B cell (primary cell): ENCODE data around the gene HMCN1. TPM values are rescaled to one million over a fixed set of nuclear protein-coding genes. Genes with fewer than 3 reads are reported as not detected.

Experiments
- ATAC-seq: fragments of 200-7000 bp; cut with Tn5 transposase; one replicate; pipeline ENCODE4 v1.10.0; 2021; ENCODE audit warnings: low read depth, mild to moderate bottlenecking, moderate number of reproducible peaks, moderate library complexity
- CTCF ChIA-PET: fragments of 350-600 bp; sonication (Branson Sonifier 250); formaldehyde crosslinking; loops from one replicate; lab custom pipeline; 2021; ENCODE audit warnings: antibody characterized with exemption, inconsistent platforms; lab: Charles Lee
- POLR2A ChIA-PET: fragments of 350-600 bp; sonication (Branson Sonifier 250); formaldehyde crosslinking; loops from one replicate; lab custom pipeline; 2021; ENCODE audit warnings: antibody characterized with exemption; lab: Charles Lee
- DNase-seq: peaks from one replicate; pipeline ENCODE4 v3.0.0; 2013
- H2AFZ ChIP-seq: 2 replicates; pipeline ENCODE4 v1.6.1; 2012; ENCODE audit warnings: mild to moderate bottlenecking, low read depth, low read length; ENCODE audit not compliant: insufficient read depth, poor library complexity, severe bottlenecking
- H3K27ac ChIP-seq, 2 donors: 1 replicate in 1 of 2; 2 replicates in 1 of 2; pipeline ENCODE4 v1.5.1; 2012 to 2013; ENCODE audit warnings: low read length in 2 of 2, mild to moderate bottlenecking in 2 of 2, moderate library complexity in 1 of 2
- H3K27me3 ChIP-seq, 4 experiments: fragments of 200-600 bp in 1 of 4; sonication (generic) in 1 of 4; replicated peaks in 1 of 4; 1 replicate in 2 of 4; 2 replicates in 2 of 4; pipeline versions ENCODE4 v1.6.1 to v1.7.0; 2013 to 2016; ENCODE audit warnings: low read length in 3 of 4, mild to moderate bottlenecking in 2 of 4, mixed read lengths in 1 of 4, moderate library complexity in 1 of 4; ENCODE audit not compliant: insufficient read depth in 4 of 4, control insufficient read depth in 3 of 4; ENCODE audit errors: control extremely low read depth in 1 of 4
- H3K36me3 ChIP-seq, 2 experiments: replicated peaks in 1 of 2; 1 replicate in 1 of 2; 2 replicates in 1 of 2; pipeline versions ENCODE4 v1.6.1 to v1.7.1; 2013; ENCODE audit warnings: low read length in 1 of 2; ENCODE audit not compliant: insufficient read depth in 2 of 2, control insufficient read depth in 1 of 2; ENCODE audit errors: control extremely low read depth in 1 of 2, extremely low read depth in 1 of 2
- H3K4me1 ChIP-seq, 2 donors: fragments of 200-600 bp in 1 of 2; sonication (generic) in 1 of 2; 1 replicate in 1 of 2; 2 replicates in 1 of 2; pipeline versions ENCODE4 v1.5.1 to v1.6.1; 2013 to 2017; ENCODE audit warnings: low read length in 2 of 2; ENCODE audit not compliant: control insufficient read depth in 2 of 2, insufficient read depth in 2 of 2
- H3K4me2 ChIP-seq: replicated peaks from 2 replicates; pipeline ENCODE3; 2012; ENCODE audit warnings: mild to moderate bottlenecking, low read depth, low read length; ENCODE audit not compliant: poor library complexity, severe bottlenecking
- H3K4me3 ChIP-seq, 5 experiments: fragments of 200-600 bp in 1 of 5; sonication (generic) in 1 of 5; 1 replicate in 3 of 5; 2 replicates in 2 of 5; pipeline versions ENCODE4 v1.5.1 to v1.7.0; 2011 to 2016; ENCODE audit warnings: low read length in 4 of 5, mild to moderate bottlenecking in 4 of 5, low read depth in 2 of 5, control low read depth in 1 of 5, moderate library complexity in 1 of 5; ENCODE audit not compliant: insufficient read depth in 1 of 5; ENCODE audit errors: control extremely low read depth in 1 of 5, extremely low read depth in 1 of 5
- H3K79me2 ChIP-seq: fragments of 200-600 bp; sonication (generic); one replicate; pipeline ENCODE4 v1.6.0; 2016; ENCODE audit warnings: low read length; ENCODE audit not compliant: control insufficient read depth, insufficient read depth
- H3K9ac ChIP-seq: fragments of 200-600 bp; sonication (generic); 2 replicates; pipeline ENCODE4 v1.6.1; 2017; ENCODE audit warnings: mild to moderate bottlenecking, low read length, moderate library complexity
- H3K9me3 ChIP-seq, 3 donors: one replicate each; pipeline versions ENCODE4 v1.6.1 to v1.7.1; 2013; ENCODE audit warnings: low read length in 2 of 3; ENCODE audit not compliant: control insufficient read depth in 2 of 3, insufficient read depth in 1 of 3; ENCODE audit errors: control extremely low read depth in 1 of 3
- H4K20me1 ChIP-seq: 2 replicates; pipeline ENCODE4 v1.6.0; 2012; ENCODE audit warnings: mild to moderate bottlenecking, low read length; ENCODE audit not compliant: insufficient read depth, control insufficient read depth, poor library complexity, severe bottlenecking
- H3K27ac Mint-ChIP-seq: one replicate; pipeline ENCODE4 v1.8.0; 2021; ENCODE audit warnings: mixed read lengths
- H3K27me3 Mint-ChIP-seq: one replicate; pipeline ENCODE4 v1.8.0; 2021; ENCODE audit warnings: mixed read lengths
- H3K4me1 Mint-ChIP-seq: one replicate; pipeline ENCODE4 v1.8.0; 2021; ENCODE audit warnings: mixed read lengths
- H3K4me3 Mint-ChIP-seq: one replicate; pipeline ENCODE4 v1.8.0; 2021; ENCODE audit warnings: mixed read lengths
- H3K9me3 Mint-ChIP-seq: one replicate; pipeline ENCODE4 v1.8.0; 2022; ENCODE audit warnings: mixed read lengths; ENCODE audit not compliant: insufficient read depth
- CTCF ChIP-seq: fragments of 200-600 bp; IDR thresholded peaks from one replicate; pipeline ENCODE4 v1.8.0; 2022; ENCODE audit warnings: antibody characterized with exemption, mild to moderate bottlenecking
- EZH2 ChIP-seq: IDR thresholded peaks from 2 replicates; pipeline ENCODE4 v1.6.1; 2012; ENCODE audit warnings: borderline replicate concordance, low read depth, mild to moderate bottlenecking, moderate library complexity, low read length; ENCODE audit not compliant: insufficient read depth, poor library complexity, severe bottlenecking
- WGBS: methylation state at CpG from one replicate; pipeline ENCODE4 v1.1.5; 2013; ENCODE audit warnings: missing lambda C conversion rate; ENCODE audit not compliant: insufficient coverage; 5-methylcytosine and 5-hydroxymethylcytosine counted together
- intact Hi-C: fragments of 100-400 bp; cut with micrococcal nuclease; formaldehyde crosslinking; loops from one replicate; pipeline ENCODE4 v1.10.0; 2022
- polyA plus RNA-seq: library from polyadenylated mRNA; depleted of rRNA; stranded (reverse); fragments of >200 nt; gene quantifications from 2 replicates; pipeline ENCODE4 v1.2.3, GENCODE V29; 2012
- total RNA-seq, 2 donors: library from RNA; stranded (reverse); fragments of 120-200 nt in 1 of 2; gene quantifications; 1 replicate in 1 of 2; 2 replicates in 1 of 2; pipeline versions ENCODE4 v1.2.3 to v1.2.4, GENCODE V29; 2013 to 2022

HMCN1 gene
- total and polyA plus RNA-seq, 2 donors (not counting 1 experiment from before 2014, with no cell fraction given) = not detected

GRCh38 chr1:185864889-185865517 lies 130.8 kb downstream of the HMCN1 start:
- peaks cover 2% of the 10 kb centered on the region for H3K9me3 Mint-ChIP-seq
- Histone ChIP-seq H3K4me3 (no peak overlapping the region), H3K27ac (no peak overlapping the region), H3K27me3 (no peaks in the 10 kb centered on the region), H2AFZ (no peak overlapping the region), H3K79me2 (no peaks in the 10 kb centered on the region), H3K36me3 (no peaks in the 10 kb centered on the region), H3K4me2 (no peak overlapping the region), H3K9me3 (no peaks in the 10 kb centered on the region), H3K4me1 (no peaks in the 10 kb centered on the region), H4K20me1 (no peaks in the 10 kb centered on the region), H3K9ac (no peak overlapping the region)
- no peak for ATAC-seq
- DNase-seq = no peak
- ChIA-PET CTCF (no interaction called here), POLR2A (no interaction called here)
- no CpG with 5 or more reads among the region's 2 CpGs for WGBS
- intact Hi-C loops = no loop called here
- no peak overlapping the region for H3K27ac Mint-ChIP-seq
- H3K4me3 Mint-ChIP-seq = no peak overlapping the region
- TF ChIP-seq CTCF (no peak), EZH2 (no peak)
- H3K27me3 Mint-ChIP-seq = peaks cover 12% of the 10 kb centered on the region
- H3K4me1 Mint-ChIP-seq = no peaks in the 10 kb centered on the region

GRCh38 chr1:185869590-185869989 lies 135.4 kb downstream of the HMCN1 start:
- Histone ChIP-seq H3K9ac (no peak overlapping the region), H2AFZ (no peak overlapping the region), H3K27ac (no peak overlapping the region), H3K4me3 (no peak overlapping the region), H3K79me2 (no peaks in the 10 kb centered on the region), H3K36me3 (no peaks in the 10 kb centered on the region), H3K4me2 (no peak overlapping the region), H4K20me1 (no peaks in the 10 kb centered on the region), H3K4me1 (no peaks in the 10 kb centered on the region), H3K27me3 (no peaks in the 10 kb centered on the region), H3K9me3 (no peaks in the 10 kb centered on the region)
- Mint-ChIP-seq H3K9me3 (peaks cover 2% of the 10 kb centered on the region), H3K27ac (no peak overlapping the region), H3K4me1 (no peaks in the 10 kb centered on the region), H3K27me3 (peaks cover 7% of the 10 kb centered on the region), H3K4me3 (no peak overlapping the region)
- DNase-seq (no peak), ATAC-seq (no peak)
- no CpG with 5 or more reads among the region's 2 CpGs for WGBS
- ChIA-PET CTCF (no interaction called here), POLR2A (no interaction called here)
- no peak for TF ChIP-seq CTCF
- TF ChIP-seq EZH2 = no peak
- intact Hi-C loops = no loop called here
